ENCODE results near the gene MALT1.
A peak's percentile ranks its signal among the peaks of the same experiment; 100 is the strongest.
"Not testable (repeated sequence)": the region's sequence is repeated elsewhere in the genome, so short reads cannot be mapped to it uniquely, and the experiment has no call there.

Gene MALT1

DNA sequence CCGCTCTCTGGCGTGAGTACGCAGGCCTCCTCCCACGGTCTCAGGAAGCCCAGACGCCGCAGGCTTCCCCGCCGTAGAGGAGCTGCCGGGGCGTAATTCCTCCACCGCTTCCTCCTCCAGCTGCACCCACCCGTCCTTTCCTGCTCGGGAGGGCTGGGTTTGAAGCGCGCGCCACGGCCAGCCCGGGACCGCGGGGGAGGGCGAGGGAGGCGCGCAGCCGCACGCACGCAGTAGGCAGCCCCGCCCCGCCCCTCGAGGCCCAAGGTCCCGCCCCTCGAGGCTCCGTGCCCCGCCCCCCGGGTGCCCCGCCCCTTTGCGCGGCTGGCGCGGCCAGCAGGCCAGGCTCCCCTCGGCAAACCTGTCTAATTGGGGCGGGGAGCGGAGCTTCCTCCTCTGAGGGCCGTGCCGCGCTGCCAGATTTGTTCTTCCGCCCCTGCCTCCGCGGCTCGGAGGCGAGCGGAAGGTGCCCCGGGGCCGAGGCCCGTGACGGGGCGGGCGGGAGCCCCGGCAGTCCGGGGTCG, at the start of gene MALT1:
Gene MALT1 (plus strand): TSS at position 355 of the 521 bp plus-strand sequence. CDS start 179 bp downstream, outside the sequence.
- peak; percentile 92 to 96 for DNase-seq (ENCODE audit: low read depth in 2 of 2)

DNA sequence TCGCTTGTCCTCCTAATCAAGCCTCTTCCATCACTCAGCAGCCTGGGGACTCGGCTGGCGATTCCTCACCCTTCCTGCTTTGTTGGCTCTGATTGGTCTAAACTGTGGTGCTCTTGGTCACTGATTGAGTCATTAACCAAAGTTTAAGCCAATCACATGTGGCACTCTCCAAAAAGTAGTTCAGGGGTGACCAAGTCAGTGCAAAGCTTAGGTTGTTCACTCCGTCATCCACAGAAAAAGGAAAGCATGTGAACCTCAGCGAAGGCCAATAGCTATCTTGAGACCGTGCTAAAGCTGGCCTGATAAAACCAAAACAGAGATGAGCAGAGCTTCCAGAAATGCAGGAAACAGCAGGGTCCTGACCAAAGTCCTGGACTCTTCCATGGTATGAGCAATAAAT, 47.3 kb upstream of the MALT1 start:
- no peak for DNase-seq (ENCODE audit: low read depth in 2 of 2)

GRCh38 chr18:58625839-58626238, 45.4 kb upstream of the MALT1 start:
- no peak for DNase-seq (ENCODE audit: low read depth in 2 of 2)

GRCh38 chr18:58630071-58630470, 41.2 kb upstream of the MALT1 start:
- no peak for DNase-seq (ENCODE audit: low read depth in 2 of 2)

DNA sequence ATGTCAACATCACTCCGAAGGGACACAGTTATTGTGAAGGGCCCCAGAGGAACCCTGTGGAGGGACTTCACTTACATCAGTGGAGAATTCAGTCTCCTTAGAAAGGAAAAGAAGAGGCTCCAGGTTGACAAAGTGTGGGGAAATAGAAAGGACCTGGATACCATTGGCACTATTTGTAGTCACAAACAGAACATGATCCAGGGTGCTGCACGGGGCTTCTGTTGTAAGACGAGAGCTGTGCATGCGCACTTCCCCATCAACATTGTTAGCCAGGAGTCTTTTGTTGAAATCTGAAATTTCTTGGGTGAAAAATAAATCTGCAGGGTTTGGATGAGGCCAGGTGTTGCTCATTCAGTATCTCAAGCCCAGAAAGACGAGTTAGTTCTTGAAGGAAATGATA, 40.0 kb upstream of the MALT1 start:
- DNase-seq (ENCODE audit: low read depth in 2 of 2), result no peak

GRCh38 chr18:58632552-58632951, 38.7 kb upstream of the MALT1 start:
- no peak for DNase-seq (ENCODE audit: low read depth in 2 of 2)

DNA sequence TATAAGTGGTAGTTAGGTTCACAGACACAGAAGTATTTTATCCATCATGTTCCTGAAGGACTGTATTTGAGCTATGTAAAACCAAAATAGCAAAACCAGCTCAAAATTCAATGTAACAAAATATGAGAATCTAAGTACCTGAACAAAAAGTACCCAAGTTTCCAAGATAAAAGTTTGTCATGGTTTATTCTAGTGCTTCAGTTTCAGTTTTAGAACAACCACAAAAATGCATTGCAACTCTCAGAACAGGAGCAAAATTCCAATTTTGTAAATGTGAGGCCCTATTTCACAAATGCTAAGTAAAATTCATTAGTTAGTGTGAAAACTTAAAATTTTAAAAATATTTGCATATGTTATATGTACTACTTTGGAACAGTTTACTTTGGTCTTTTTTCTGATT, 37.4 kb upstream of the MALT1 start:
- DNase-seq (ENCODE audit: low read depth in 2 of 2), result no peak

DNA sequence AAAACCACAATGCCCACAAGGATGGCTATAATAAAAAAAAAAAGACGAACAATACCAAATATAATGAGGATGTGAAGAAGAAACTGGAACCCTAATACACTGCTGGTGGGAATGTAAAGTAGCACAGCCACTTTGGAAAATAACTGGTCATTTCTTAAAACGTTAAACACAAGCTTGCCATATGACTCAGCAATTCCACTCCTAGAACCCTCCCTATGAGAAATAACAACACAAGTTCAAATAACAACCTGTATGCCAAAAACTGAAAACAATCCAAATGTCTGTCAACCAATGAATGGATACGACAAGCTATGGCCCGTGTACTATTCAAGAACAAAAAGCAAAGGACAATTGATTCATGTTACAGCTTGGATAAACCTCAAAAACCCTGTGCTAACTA, 35.4 kb upstream of the MALT1 start:
- no peak for DNase-seq (ENCODE audit: low read depth in 2 of 2)

DNA sequence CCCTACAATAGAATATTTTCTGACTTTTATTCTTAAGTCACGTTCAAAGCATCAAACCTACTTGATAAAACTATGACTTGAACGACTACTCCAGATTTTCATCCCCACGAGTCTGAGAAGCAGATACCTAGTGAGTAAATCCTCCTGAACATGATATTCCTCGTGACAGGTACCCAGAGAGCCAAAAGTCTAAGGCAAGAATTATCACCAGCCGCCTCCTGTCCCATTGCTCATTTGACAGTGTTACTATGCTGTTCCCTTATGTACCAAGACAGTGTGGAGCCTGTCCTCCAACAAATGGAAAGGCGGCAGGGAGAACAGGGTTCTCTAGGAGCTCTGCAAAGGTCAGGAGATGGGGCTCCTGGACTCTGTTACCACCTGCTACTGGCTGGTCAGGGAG, 34.1 kb upstream of the MALT1 start:
- no peak for DNase-seq (ENCODE audit: low read depth in 2 of 2)

- DNase-seq (ENCODE audit: low read depth in 2 of 2), result no peak
Observed at GRCh38 chr18:58637946-58638345, 33.3 kb upstream of the MALT1 start.

DNA sequence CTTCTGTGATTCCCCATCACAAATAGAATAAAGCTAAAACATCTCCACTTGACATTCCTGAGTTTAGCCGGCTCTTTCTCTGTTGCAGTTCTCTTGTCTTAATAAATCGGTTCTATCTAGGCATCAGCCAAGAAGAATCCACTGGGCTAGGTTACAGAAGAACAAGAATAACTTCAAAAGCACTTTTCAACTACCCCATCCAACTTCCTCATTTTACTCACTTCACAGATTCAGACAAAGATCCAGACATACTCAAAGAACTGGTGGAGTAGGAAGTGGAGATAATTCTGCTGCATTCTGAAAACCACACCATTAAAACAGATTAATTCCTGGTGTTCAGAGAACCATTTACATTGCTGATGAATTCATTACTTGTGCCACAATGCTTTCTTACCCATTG, 32.8 kb upstream of the MALT1 start:
- DNase-seq (ENCODE audit: low read depth in 2 of 2), result no peak

- DNase-seq (ENCODE audit: low read depth in 2 of 2), result no peak
Observed at GRCh38 chr18:58639237-58639636, 32.0 kb upstream of the MALT1 start.

- no peak for DNase-seq (ENCODE audit: low read depth in 2 of 2)
Observed at GRCh38 chr18:58639751-58640427, 31.4 kb upstream of the MALT1 start.

GRCh38 chr18:58640428-58640805, 30.8 kb upstream of the MALT1 start:
- DNase-seq (ENCODE audit: low read depth in 2 of 2), result no peak

- no peak for DNase-seq (ENCODE audit: low read depth in 2 of 2)
Observed at GRCh38 chr18:58640891-58641610, 30.2 kb upstream of the MALT1 start.

GRCh38 chr18:58643557-58643956, 27.7 kb upstream of the MALT1 start:
- DNase-seq (ENCODE audit: low read depth in 2 of 2), result not testable (repeated sequence)

- no peak for DNase-seq (ENCODE audit: low read depth in 2 of 2)
Observed at GRCh38 chr18:58645398-58645797, 25.9 kb upstream of the MALT1 start.

GRCh38 chr18:58646334-58646862, 24.9 kb upstream of the MALT1 start:
- no peak for DNase-seq (ENCODE audit: low read depth in 2 of 2)

- DNase-seq (ENCODE audit: low read depth in 2 of 2), result no peak
Observed at GRCh38 chr18:58649966-58650816, 21.1 kb upstream of the MALT1 start.

DNA sequence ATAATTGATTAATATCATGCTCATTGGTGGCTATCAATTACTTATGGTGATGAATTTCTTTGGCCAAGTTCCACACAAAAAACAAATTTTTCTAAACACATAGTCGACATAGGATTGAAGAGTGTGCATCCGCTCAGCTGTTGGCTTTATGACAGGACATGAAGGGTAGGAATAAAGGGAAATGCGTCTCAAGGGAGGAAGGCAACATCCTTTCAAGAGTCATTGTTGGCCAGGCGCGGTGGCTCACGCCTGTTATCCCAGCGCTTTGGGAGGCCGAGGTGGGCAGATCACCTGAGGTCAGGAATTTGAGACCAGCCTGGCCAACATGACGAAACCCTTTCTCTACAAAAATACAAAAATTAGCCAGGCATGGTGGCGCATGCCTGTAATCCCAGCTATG, 20.4 kb upstream of the MALT1 start:
- DNase-seq (ENCODE audit: low read depth in 2 of 2), result not testable (repeated sequence)

DNA sequence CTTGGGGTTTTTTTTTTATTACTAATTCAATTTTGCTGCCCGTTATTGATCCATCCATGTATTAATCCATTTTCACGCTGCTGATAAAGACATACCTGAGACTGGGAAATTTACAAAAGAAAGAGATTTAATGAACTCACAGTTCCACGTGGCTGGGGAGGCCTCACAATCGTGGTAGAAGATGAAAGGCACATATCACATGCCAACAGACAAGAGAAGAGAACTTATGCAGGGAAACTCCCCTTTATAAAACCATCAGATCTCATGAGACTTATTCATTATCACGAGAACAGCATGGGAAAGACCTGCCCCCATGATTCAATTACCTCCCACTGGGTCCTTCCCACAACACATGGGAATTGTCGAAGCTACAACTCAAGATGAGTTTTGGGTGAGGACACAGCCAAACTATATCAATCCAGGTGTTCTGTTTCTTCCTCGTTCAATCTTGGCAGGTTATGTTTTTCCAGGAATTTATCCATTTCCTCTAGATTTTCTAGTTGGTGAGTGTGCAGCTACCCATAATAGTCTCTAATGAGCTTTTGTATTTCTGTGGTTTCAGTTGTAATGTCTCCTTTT, 18.0 kb upstream of the MALT1 start:
- DNase-seq (ENCODE audit: low read depth in 2 of 2), result not testable (repeated sequence)
